ENCODE data around the gene CDK2.
A peak's percentile ranks its signal among the peaks of the same experiment; 100 is the strongest.
"Not testable (repeated sequence)": the region's sequence is repeated elsewhere in the genome, so short reads cannot be mapped to it uniquely, and the experiment has no call there.

The CDK2 gene

DNA sequence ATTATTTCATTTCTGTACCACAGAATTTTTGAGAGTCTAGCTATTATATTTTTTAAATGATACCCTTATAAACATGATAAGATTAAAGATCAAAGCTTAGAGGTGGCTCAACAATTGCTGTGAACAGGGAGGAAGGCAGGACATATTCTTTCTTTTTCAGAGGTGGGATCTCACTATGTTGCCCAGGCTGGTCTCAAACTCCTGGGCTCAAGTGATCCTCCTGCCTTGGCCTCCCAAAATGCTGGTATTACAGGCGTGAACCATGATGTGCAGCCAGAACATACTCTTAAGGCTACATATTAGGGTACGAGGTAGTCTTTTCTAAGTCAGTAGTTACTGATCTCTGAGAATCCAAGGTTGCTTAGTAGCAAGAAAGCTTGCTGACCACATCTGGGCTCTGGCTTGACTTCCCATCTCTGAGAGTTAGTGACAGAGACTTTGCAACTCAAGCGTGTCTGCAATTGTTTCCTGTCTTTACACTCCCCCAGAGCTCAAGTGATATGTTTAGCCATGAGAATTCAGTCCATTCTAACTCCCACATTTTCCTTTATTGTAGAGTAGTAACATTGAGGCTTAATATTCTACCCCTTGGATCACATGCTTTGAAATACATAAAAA is 15.8 kb downstream of the CDK2 start:
- no peak for DNase-seq

GRCh38 chr12:55983232-55983842 is 16.7 kb downstream of the CDK2 start:
- DNase-seq: no peak

- DNase-seq: no peak
Observed at GRCh38 chr12:55984861-55985260, 18.2 kb downstream of the CDK2 start.

DNA sequence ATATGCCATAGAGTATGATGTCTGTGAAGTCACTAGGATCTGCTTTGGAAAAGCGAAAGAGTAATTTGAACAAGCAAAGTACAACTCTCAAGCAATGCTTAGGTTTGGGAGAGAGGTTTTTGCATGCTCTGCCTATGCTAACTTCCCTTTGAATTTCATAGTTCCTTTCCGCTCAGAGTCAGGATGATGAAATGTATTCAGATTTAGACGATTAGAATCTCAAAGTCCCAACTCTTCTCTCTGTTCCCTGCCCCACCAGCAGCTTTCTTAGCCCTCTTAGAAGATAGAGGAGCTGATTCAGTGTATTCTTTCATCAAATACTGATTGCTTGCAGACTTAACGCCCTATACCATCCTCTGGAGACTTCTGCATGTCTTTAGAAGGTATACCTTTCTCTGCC is 18.7 kb downstream of the CDK2 start:
- DNase-seq: no peak

- not testable (repeated sequence) for DNase-seq
Observed at GRCh38 chr12:55985976-55986375, 19.3 kb downstream of the CDK2 start.

- DNase-seq: no peak
Observed at GRCh38 chr12:55991110-55991509, 24.5 kb downstream of the CDK2 start.

GRCh38 chr12:55993230-55993853 is 26.7 kb downstream of the CDK2 start:
- DNase-seq: no peak

- DNase-seq: no peak
Observed at GRCh38 chr12:55995366-55995765, 28.7 kb downstream of the CDK2 start.

- no peak for DNase-seq
Observed at GRCh38 chr12:55996201-55996714, 29.6 kb downstream of the CDK2 start.

DNA sequence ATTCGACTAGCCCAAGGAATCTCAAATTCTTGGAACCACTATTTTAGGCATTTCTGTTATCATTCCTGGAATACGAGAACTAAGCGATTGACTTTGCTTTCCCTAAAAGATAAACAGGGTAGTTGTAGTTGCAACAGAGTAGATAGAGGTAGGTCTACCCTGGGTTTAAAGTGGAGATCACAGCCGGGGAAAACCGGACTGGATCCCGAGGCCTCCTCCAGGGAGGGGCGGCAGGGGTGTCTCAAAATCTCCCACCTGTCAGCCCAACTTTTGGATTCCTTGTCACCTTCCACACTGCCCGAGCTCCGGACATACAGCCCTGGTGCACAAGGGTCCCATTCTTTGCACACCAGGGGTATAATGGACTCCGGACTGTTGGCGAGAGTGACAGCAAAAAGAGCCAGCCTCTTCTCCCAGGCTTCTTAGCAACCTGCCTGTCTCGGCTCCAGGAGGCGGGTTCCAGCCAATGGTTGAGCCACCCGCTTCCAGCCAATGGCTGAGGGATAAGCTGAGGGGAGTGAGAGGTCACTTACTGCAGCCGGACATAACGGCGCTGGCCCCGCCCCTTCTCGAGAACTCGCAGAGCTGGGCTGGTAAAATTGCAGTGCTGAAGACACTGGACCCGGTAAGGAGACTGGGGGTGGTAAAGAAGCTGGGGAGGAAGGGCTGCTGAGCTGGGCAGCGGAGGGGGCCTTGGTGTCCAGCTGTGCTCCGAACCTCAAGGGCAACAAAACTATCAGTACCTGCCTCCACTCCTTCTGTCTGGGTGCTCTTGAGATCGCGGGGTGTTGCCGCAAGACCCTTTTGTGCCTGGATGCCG is 30.3 kb downstream of the CDK2 start, which contains the start of gene SUOX:
SUOX (plus strand) TSS at position 562 of the 820 bp plus-strand sequence. CDS start 4,946 bp downstream, outside the sequence.
- DNase-seq: peak; percentile 95

GRCh38 chr12:55997535-55997859 is 30.9 kb downstream of the CDK2 start:
- DNase-seq: no peak

- DNase-seq: not testable (repeated sequence)
Observed at GRCh38 chr12:55999522-55999921, 32.9 kb downstream of the CDK2 start.

DNA sequence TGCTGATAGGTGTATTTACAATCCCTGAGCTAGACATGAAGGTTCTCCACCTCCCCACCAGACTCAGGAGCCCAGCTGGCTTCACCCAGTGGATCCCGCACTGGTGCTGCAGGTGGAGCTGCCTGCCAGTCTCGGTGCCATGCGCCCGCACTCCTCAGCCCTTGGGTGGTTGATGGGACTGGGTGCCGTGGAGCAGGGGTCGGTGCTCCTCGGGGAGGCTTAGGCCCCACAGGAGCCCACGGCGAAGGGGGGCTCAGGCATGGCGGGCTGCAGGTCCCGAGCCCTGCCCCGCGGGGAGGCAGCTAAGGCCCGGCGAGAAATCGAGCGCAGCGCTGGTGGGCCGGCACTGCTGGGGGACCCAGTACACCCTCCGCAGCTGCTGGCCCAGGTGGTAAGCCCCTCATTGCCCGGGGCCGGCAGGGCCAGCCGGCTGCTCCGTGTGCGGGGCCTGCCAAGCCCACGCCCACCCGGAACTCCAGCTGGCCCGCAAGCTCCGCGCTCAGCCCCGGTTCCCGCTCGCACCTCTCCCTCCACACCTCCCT is 33.4 kb downstream of the CDK2 start:
- not testable (repeated sequence) for DNase-seq

- no peak for DNase-seq
Observed at GRCh38 chr12:56001487-56002100, 35.0 kb downstream of the CDK2 start.

DNA sequence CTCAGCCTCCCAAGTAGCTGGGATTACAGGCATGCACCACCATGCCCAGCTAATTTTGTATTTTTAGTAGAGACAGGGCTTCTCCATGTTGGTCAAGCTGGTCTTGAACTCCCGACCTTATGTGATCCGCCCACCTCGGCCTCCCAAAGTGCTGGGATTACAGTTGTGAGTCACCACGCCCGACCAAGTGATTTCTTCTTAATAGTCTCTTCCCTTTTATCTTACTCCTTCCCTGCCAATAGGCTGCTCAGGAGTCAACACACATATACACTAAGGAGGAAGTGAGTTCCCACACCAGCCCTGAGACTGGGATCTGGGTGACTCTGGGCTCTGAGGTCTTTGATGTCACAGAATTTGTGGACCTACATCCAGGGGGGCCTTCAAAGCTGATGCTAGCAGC is 36.7 kb downstream of the CDK2 start:
- DNase-seq: not testable (repeated sequence)

DNA sequence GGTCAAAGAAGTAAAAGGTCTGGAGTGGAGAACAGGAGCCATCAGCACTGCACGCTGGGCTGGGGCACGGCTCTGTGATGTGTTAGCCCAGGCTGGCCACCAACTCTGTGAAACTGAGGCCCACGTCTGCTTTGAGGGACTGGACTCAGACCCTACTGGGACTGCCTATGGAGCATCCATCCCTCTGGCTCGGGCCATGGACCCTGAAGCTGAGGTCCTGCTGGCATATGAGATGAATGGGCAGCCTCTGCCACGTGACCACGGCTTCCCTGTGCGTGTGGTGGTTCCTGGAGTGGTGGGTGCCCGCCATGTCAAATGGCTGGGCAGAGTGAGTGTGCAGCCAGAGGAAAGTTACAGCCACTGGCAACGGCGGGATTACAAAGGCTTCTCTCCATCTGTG is 37.6 kb downstream of the CDK2 start:
- DNase-seq: no peak

GRCh38 chr12:56007564-56008559 is 41.2 kb downstream of the CDK2 start:
- DNase-seq: peak; percentile 54

GRCh38 chr12:56010111-56010570 is 43.5 kb downstream of the CDK2 start:
- no peak for DNase-seq

- no peak for DNase-seq
Observed at GRCh38 chr12:56011509-56012090, 45.0 kb downstream of the CDK2 start.

- DNase-seq: no peak
Observed at GRCh38 chr12:56013482-56013881, 46.9 kb downstream of the CDK2 start.

DNA sequence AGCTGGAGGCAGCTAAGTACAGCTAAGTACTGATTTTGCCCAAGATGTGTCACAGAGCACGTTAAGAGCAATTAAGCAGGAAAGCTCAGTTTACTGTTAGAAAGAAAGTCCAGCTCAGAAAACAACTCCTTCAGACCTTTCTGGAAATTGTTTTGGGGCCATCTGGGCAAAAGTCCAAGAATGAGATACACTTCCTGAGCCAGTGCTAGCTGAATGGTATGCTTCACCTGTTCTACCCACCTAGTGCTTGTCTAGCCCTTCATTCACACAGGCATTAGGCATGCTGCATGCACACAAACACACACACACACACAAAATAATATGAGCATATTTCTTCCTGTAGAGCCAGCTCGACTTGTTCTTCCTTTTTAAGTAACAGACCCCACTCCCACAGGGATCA is 47.6 kb downstream of the CDK2 start:
- no peak for DNase-seq
